Thyroid gland (tissue), 4 donors: ENCODE data around the gene FRMD4A.

Experiments used
- CTCF ChIP-seq, 6 experiments: fragments of 200-600 bp in 3 of 6; fragments of 450-650 bp in 3 of 6; sonication (generic) in 3 of 6; IDR thresholded peaks; one replicate each; pipeline ENCODE4 v1.5.1; 2016 to 2019; ENCODE audit warnings: antibody characterized with exemption in 6 of 6, mild to moderate bottlenecking in 2 of 6, inconsistent platforms in 1 of 6, moderate library complexity in 1 of 6
- POLR2A ChIP-seq, 2 donors: fragments of 450-650 bp; IDR thresholded peaks; one replicate each; pipeline ENCODE4 v1.6.1; 2017; ENCODE audit warnings: antibody characterized with exemption in 2 of 2, mild to moderate bottlenecking in 2 of 2, moderate library complexity in 1 of 2

- TF ChIP-seq POLR2A (IDR thresholded peaks at IDR 0.05) (no peak), CTCF (IDR thresholded peaks at IDR 0.05) (no peak)
These were observed 591.5 kb downstream of the FRMD4A start for GRCh38 chr10:13739183-13739582.
